Measurements from ENCODE around the gene GREM2.

Gene GREM2

GRCh38 chr1:240555524-240555923 lies 56.4 kb downstream of the GREM2 start:
- DNase-seq, result peak; percentile 68

GRCh38 chr1:240553351-240553750 lies 58.6 kb downstream of the GREM2 start:
- no peak for DNase-seq

GRCh38 chr1:240539769-240540414 lies 72.1 kb downstream of the GREM2 start:
- no peak for DNase-seq

GRCh38 chr1:240538776-240539430 lies 73.1 kb downstream of the GREM2 start:
- DNase-seq, result peak; percentile 64

GRCh38 chr1:240533154-240533780 lies 78.7 kb downstream of the GREM2 start:
- no peak for DNase-seq

- DNase-seq, result no peak
These were observed 83.4 kb downstream of the GREM2 start for GRCh38 chr1:240528591-240528990.

- no peak for DNase-seq
These were observed 84.9 kb downstream of the GREM2 start for GRCh38 chr1:240527086-240527485.

- no peak for DNase-seq
These were observed 85.6 kb downstream of the GREM2 start for GRCh38 chr1:240526312-240526711.

GRCh38 chr1:240524356-240525069 lies 87.4 kb downstream of the GREM2 start:
- DNase-seq, result no peak

- no peak for DNase-seq
These were observed 89.7 kb downstream of the GREM2 start for GRCh38 chr1:240522122-240522822.

GRCh38 chr1:240517891-240518290 lies 94.1 kb downstream of the GREM2 start:
- no peak for DNase-seq

GRCh38 chr1:240516069-240516468 lies 95.9 kb downstream of the GREM2 start:
- no peak for DNase-seq

- peak; percentile 91 for DNase-seq
These were observed 96.5 kb downstream of the GREM2 start for GRCh38 chr1:240515505-240515904.

- no peak for DNase-seq
These were observed 100.2 kb downstream of the GREM2 start for GRCh38 chr1:240511789-240512188.

- DNase-seq, result peak; percentile 73
These were observed 103.0 kb downstream of the GREM2 start for GRCh38 chr1:240508950-240509349.

GRCh38 chr1:240508201-240508600 lies 103.8 kb downstream of the GREM2 start:
- DNase-seq, result no peak

GRCh38 chr1:240506176-240506575 lies 105.8 kb downstream of the GREM2 start:
- no peak for DNase-seq

- no peak for DNase-seq
These were observed 108.4 kb downstream of the GREM2 start for GRCh38 chr1:240503558-240503957.

- DNase-seq, result peak; percentile 53
These were observed 108.9 kb downstream of the GREM2 start for GRCh38 chr1:240503036-240503435.

- peak; percentile 71 for DNase-seq
These were observed 110.8 kb downstream of the GREM2 start for GRCh38 chr1:240501115-240501514.

GRCh38 chr1:240500647-240501046 lies 111.3 kb downstream of the GREM2 start:
- DNase-seq, result no peak

- peak; percentile 60 for DNase-seq
These were observed 112.9 kb downstream of the GREM2 start for GRCh38 chr1:240499012-240499411.

GRCh38 chr1:240498335-240498734 lies 113.6 kb downstream of the GREM2 start:
- no peak for DNase-seq

All from fibroblast of skin of right biceps (primary cell).